Stomach smooth muscle (tissue), 2 donors: ENCODE results near the gene RNF144A.

Experiments used
- H3K27ac ChIP-seq: one replicate; pipeline ENCODE4 v1.7.0; 2013; ENCODE audit warnings: mild to moderate bottlenecking, low read length, inconsistent platforms
- H3K27me3 ChIP-seq, 2 donors: one replicate each; pipeline ENCODE4 v1.7.0; 2013; ENCODE audit warnings: low read length in 2 of 2; ENCODE audit not compliant: insufficient read depth in 2 of 2, control insufficient read depth in 1 of 2
- H3K36me3 ChIP-seq, 2 donors: one replicate each; pipeline ENCODE4 v1.7.0; 2013; ENCODE audit warnings: low read length in 2 of 2; ENCODE audit not compliant: control insufficient read depth in 2 of 2, insufficient read depth in 2 of 2
- H3K4me1 ChIP-seq: one replicate; pipeline ENCODE4 v1.7.0; 2013; ENCODE audit warnings: low read length; ENCODE audit not compliant: control insufficient read depth, insufficient read depth
- H3K4me3 ChIP-seq, 2 donors: one replicate each; pipeline ENCODE4 v1.7.0; 2013; ENCODE audit warnings: low read length in 2 of 2
- H3K9ac ChIP-seq, 2 donors: one replicate each; pipeline ENCODE4 v1.7.0; 2013; ENCODE audit warnings: low read length in 2 of 2, mild to moderate bottlenecking in 1 of 2
- H3K9me3 ChIP-seq, 2 donors: one replicate each; pipeline ENCODE4 v1.7.0; 2013; ENCODE audit warnings: low read length in 2 of 2; ENCODE audit not compliant: control insufficient read depth in 2 of 2
- donor health status: healthy.
- donor health status: Pancreatic carcinoma.

The RNF144A gene

DNA sequence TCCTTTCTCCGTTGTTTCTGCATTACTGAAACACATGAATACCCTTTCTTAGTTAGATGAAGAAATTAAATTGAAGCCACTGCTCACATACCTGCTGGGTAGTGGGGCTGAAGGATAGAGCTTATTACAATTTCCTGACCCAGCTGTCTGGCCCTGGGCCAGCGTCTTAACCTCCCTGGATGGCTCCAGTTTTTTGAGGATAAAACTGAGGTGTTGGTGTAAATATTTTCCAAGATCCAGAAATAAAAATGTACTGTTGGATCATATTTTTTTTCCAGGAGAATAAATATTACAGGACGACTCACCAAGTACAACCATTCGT lies 3.5 kb downstream of the RNF144A start:
- no peak overlapping the region for H3K27ac ChIP-seq
- H3K4me1 ChIP-seq, result peaks cover 13% of the 10 kb centered on the region
- no peak overlapping the region for H3K4me3 ChIP-seq
- no peaks in the 10 kb centered on the region for H3K9me3 ChIP-seq
- H3K27me3 ChIP-seq, result no peaks in the 10 kb centered on the region
- H3K9ac ChIP-seq, result no peak overlapping the region
- no peaks in the 10 kb centered on the region for H3K36me3 ChIP-seq

- no peaks in the 10 kb centered on the region for H3K27me3 ChIP-seq
- peaks cover 17% of the 10 kb centered on the region for H3K4me1 ChIP-seq
- no peak overlapping the region for H3K9ac ChIP-seq
- H3K4me3 ChIP-seq, result no peak overlapping the region
- no peaks in the 10 kb centered on the region for H3K9me3 ChIP-seq
- no peak overlapping the region for H3K27ac ChIP-seq
- no peaks in the 10 kb centered on the region for H3K36me3 ChIP-seq
These were observed 4.2 kb downstream of the RNF144A start for GRCh38 chr2:6921321-6921922.

- no peaks in the 10 kb centered on the region for H3K27me3 ChIP-seq
- H3K4me3 ChIP-seq, result no peak overlapping the region
- H3K4me1 ChIP-seq, result peaks cover 16% of the 10 kb centered on the region
- no peaks in the 10 kb centered on the region for H3K9me3 ChIP-seq
- no peaks in the 10 kb centered on the region for H3K36me3 ChIP-seq
- H3K27ac ChIP-seq, result no peak overlapping the region
- H3K9ac ChIP-seq, result no peak overlapping the region
These were observed 5.0 kb downstream of the RNF144A start for GRCh38 chr2:6922201-6922656.

DNA sequence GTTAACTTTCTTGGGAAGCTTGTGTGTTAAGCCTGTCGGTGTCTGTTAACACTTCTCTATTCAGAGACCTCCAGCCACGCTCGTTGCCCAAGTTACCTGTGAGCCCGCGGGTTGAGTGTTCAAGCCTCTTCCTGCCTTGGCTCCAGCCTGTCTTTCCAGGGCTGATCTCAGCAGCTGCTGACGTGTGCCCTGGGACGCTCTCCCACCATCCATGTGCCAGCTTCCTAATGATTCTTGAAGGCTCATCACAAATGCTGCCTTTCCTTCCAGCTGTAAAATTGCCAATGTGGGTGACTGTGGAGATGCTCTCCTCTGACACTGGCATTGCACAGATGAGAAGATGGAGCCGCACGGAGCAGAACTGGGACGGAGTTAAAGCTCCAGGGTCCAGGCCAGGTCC lies 6.1 kb downstream of the RNF144A start:
- peaks cover 12% of the 10 kb centered on the region for H3K4me1 ChIP-seq
- H3K27me3 ChIP-seq, result no peaks in the 10 kb centered on the region
- no peaks in the 10 kb centered on the region for H3K9me3 ChIP-seq
- no peak overlapping the region for H3K9ac ChIP-seq
- H3K27ac ChIP-seq, result no peak overlapping the region
- H3K36me3 ChIP-seq, result no peaks in the 10 kb centered on the region
- no peak overlapping the region for H3K4me3 ChIP-seq

DNA sequence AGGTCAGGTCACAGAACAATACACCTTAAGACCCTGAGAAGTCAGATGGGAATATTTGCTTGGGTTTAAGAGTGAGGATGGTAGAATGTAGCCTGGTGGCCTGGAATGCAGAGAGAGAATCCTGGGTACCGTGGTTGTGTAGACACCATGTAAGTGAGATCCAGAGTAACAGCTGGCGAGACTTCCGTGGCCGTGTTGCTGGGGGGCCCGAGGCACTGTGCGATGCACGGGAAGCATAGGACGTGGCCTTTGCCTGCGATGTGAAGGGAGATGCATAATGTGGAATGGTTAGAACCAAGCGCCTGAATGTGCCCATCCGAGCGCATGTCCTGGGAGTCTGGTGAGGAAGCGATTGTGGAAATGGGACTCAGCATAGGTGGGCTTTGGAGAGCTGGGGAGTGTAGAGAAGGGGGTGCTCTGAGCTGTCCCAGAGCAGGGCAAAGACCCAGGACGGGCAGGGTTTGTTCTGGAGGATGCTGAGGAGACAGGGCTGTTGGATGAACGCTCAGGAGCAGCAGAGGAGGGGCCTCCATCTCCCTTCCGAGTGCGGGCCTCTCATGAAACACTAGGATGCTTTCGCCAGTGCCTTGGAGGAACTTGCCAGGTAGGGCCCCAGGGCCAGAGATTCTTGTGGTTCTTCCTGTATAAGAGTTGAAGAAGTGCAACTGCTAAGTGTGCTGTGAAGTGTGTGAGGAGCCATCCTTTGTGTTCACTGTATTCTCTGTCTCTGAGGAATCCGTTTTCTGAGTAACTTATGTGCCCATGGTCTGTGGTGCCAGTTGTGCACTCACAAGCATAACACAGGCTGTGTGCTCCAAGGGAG lies 7.1 kb downstream of the RNF144A start:
- Histone ChIP-seq H3K27ac (no peak overlapping the region), H3K27me3 (no peaks in the 10 kb centered on the region), H3K9me3 (no peaks in the 10 kb centered on the region), H3K4me1 (peaks cover 10% of the 10 kb centered on the region), H3K36me3 (no peaks in the 10 kb centered on the region), H3K9ac (no peak overlapping the region), H3K4me3 (no peak overlapping the region)

DNA sequence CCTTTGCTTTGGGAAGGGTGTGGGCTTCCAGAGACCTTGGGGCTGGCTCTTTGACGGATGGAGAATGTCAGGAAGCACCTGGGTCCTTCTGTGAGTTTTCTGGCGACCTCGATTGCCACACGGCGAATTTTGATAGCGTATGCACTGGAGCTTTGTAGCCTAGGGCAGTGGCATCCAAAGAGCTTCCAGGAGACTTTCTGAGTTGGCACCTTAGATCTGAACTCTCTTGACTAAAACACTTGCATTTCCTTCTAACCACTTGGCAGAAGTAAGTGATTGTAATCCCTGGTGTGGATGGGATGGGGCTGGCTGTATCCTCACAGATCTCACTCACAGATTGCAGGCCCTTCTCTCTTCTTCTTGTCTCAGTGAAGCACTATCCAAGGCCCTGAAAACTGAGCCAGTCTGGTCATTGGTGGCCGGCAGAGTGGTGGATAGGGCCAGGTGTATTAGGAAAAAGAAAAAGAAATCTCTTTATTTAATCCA lies 7.8 kb downstream of the RNF144A start:
- Histone ChIP-seq H3K4me3 (no peak overlapping the region), H3K9me3 (no peaks in the 10 kb centered on the region), H3K9ac (no peak overlapping the region), H3K36me3 (no peaks in the 10 kb centered on the region), H3K4me1 (peaks cover 10% of the 10 kb centered on the region), H3K27ac (no peak overlapping the region), H3K27me3 (no peaks in the 10 kb centered on the region)

DNA sequence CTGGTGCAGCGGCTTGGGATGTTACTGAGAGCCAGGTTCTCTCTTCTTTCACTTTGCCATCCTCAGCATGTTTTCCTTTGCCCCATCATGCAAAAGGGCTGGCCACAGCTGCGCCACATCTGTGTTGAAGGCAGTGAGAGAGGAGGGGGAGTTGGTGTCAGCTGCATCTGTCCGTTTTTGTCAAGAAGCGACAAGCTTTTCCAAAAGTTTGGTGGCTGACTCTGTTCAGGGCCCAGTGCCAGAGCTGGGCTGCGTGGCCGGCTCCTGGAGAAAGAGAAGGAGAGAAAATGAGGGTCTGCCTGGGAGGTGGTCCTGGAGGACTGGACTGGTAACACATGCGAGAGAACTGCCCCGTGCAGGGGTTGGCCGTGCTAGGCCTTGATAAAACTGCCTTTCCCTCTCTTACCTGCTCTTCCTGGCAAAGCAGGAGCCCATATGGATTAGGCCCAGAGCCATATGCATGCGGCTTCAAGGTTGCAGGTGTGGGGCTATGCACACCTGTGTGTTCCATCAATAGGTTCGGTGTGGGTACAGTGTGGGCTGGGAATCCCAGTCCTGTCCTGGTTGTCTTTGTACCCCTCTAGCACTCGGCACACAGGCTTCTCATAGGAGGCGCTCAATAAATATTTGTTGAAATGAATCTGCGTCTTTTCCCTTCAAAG lies 9.0 kb downstream of the RNF144A start:
- Histone ChIP-seq H3K27ac (no peak overlapping the region), H3K9ac (no peak overlapping the region), H3K9me3 (no peaks in the 10 kb centered on the region), H3K4me3 (no peak overlapping the region), H3K27me3 (no peaks in the 10 kb centered on the region), H3K4me1 (peaks cover 9% of the 10 kb centered on the region), H3K36me3 (no peaks in the 10 kb centered on the region)

DNA sequence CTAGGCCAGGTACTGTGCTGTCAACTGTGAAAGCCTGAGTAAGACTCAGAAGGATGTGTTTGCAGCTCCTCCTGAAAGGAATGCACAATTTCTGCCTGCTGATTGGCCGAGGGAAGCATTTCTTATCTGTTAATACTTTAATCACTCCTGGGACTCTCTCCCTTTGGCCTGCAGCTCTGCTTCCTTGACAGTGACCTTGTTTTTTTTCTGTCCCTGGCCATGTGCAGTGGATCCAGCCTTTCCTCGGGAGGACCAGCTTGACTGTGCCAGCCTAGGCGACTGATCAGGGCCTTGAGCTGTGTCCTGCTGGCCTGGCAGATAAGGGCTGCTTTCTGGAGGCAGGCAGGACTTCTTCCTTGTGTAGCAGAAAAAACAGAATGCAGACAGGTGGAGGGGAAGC lies 10.0 kb downstream of the RNF144A start:
- Histone ChIP-seq H3K27ac (no peak overlapping the region), H3K36me3 (no peaks in the 10 kb centered on the region), H3K4me3 (no peak overlapping the region), H3K9me3 (no peaks in the 10 kb centered on the region), H3K27me3 (no peaks in the 10 kb centered on the region), H3K9ac (peak overlapping the region in 1 of 2 donors; percentile 13), H3K4me1 (peaks cover 8% of the 10 kb centered on the region)

GRCh38 chr2:6927753-6928152 lies 10.5 kb downstream of the RNF144A start:
- Histone ChIP-seq H3K4me3 (no peak overlapping the region), H3K9me3 (no peaks in the 10 kb centered on the region), H3K4me1 (peaks cover 8% of the 10 kb centered on the region), H3K27ac (no peak overlapping the region), H3K9ac (no peak overlapping the region), H3K27me3 (no peaks in the 10 kb centered on the region), H3K36me3 (no peaks in the 10 kb centered on the region)

DNA sequence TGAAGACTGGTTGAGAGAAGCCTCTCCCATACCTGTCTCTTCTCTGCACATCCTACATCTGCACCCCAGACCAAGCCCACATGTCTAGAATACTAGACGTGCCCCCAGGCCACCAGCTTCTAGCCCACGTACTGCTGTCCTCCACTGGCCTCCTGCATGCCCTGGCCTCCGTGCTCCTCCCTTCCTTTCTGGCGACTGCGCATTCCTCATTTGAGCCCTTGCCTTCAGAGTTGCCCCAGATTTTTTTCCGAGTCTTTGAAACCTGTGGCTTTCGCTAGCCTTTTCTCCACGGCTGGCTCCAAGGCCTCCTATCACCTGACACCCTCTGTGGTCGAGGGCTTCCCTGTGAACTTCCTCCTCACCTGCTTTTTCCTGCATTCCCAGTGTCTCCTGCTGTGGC lies 11.2 kb downstream of the RNF144A start:
- Histone ChIP-seq H3K4me3 (no peak overlapping the region), H3K9ac (no peak overlapping the region), H3K27ac (no peak overlapping the region), H3K9me3 (no peaks in the 10 kb centered on the region), H3K4me1 (peaks cover 8% of the 10 kb centered on the region), H3K27me3 (no peaks in the 10 kb centered on the region), H3K36me3 (no peaks in the 10 kb centered on the region)
